ENCODE measurements around the gene COX4I1.

COX4I1 gene

DNA sequence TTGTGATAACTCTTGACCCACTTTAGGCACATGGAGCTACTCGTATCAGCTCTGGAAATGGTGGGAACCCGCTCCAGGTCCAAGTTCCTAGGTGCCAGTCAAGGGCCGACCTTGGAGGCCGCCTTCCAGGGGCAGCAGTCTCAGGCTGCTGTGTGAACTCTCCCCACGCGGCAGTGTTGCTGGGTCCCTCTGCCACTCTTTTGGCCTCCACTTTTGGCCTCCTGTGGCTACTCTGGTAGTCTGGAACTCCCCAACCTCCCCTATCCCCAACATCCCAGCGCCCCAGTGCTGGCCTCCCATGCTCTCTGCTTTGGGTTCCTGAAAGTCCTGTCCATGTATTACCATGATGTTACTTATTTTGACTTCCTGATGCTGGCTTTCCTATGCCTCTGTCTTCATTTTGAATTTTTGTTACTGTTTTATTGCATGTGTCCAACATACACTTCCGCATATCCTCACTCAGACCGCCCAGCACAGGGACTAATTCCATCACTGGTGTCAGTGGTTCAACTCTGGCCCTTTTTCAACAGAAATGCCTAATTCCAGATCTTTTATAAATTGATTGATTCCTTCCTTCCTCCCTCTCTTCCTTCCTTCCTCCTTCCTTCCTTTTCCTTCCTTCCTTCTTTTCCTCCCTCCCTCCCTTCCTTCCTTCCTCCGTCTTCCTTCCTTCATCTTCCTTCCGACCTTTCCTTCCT is 44.1 kb downstream of the COX4I1 start:
- no peaks in the 10 kb centered on the region for H3K9me3 ChIP-seq (ENCODE audit: control insufficient read depth, insufficient read depth, low read length)
- H3K9ac ChIP-seq (ENCODE audit: low read depth, low read length), result no peak overlapping the region
- no peaks in the 10 kb centered on the region for H3K36me3 ChIP-seq (ENCODE audit: control insufficient read depth, insufficient read depth, low read length)
- H3K4me1 ChIP-seq (ENCODE audit: control insufficient read depth, insufficient read depth, low read length), result no peaks in the 10 kb centered on the region
- no peak overlapping the region for H3K27ac ChIP-seq (ENCODE audit: low read depth, low read length)
- no peak overlapping the region for H3K4me3 ChIP-seq (ENCODE audit: low read depth, low read length)
- H3K27me3 ChIP-seq (ENCODE audit: control insufficient read depth, insufficient read depth, low read length), result no peaks in the 10 kb centered on the region

DNA sequence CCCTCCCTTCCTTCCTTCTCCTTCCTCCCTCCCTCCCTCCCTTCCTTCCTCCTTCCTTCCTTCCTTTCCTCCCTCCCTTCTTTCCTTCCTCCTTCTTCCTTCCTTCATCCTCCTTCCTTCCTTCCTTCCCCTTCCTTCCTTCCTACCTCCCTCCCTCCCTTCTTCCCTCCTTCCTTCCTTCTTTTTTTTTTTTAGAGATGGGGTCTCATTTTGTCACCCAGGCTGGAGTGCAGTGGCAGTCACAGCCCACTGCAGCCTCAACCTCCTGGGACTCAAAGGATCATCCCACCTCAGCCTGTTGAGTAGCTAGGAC is 44.6 kb downstream of the COX4I1 start:
- Histone ChIP-seq H3K27me3 (ENCODE audit: control insufficient read depth, insufficient read depth, low read length) (no peaks in the 10 kb centered on the region), H3K27ac (ENCODE audit: low read depth, low read length) (no peak overlapping the region), H3K9me3 (ENCODE audit: control insufficient read depth, insufficient read depth, low read length) (no peaks in the 10 kb centered on the region), H3K36me3 (ENCODE audit: control insufficient read depth, insufficient read depth, low read length) (no peaks in the 10 kb centered on the region), H3K4me3 (ENCODE audit: low read depth, low read length) (no peak overlapping the region), H3K9ac (ENCODE audit: low read depth, low read length) (no peak overlapping the region), H3K4me1 (ENCODE audit: control insufficient read depth, insufficient read depth, low read length) (no peaks in the 10 kb centered on the region)

DNA sequence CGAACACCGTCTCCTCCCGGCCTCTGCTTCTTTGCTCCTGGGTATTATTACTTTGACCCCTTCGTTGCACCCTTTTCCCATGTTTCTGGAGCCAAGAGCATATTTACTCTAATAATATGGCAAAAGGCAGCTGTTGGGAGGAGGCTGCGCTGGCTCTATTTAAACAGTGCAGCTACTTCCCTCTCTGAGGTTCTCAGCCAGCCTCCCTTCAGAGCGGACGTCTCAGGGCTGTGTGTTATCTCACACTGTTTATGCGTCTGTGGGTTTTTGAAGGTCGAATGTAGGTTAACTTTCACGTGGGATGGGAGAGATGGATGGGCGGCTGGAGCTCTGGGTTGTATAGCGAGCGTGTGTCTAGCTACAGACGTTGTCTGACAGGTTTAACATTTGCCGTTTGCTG is 45.3 kb downstream of the COX4I1 start:
- Histone ChIP-seq H3K36me3 (ENCODE audit: control insufficient read depth, insufficient read depth, low read length) (no peaks in the 10 kb centered on the region), H3K9ac (ENCODE audit: low read depth, low read length) (no peak overlapping the region), H3K9me3 (ENCODE audit: control insufficient read depth, insufficient read depth, low read length) (no peaks in the 10 kb centered on the region), H3K27me3 (ENCODE audit: control insufficient read depth, insufficient read depth, low read length) (no peaks in the 10 kb centered on the region), H3K4me3 (ENCODE audit: low read depth, low read length) (no peak overlapping the region), H3K27ac (ENCODE audit: low read depth, low read length) (no peak overlapping the region), H3K4me1 (ENCODE audit: control insufficient read depth, insufficient read depth, low read length) (no peaks in the 10 kb centered on the region)

DNA sequence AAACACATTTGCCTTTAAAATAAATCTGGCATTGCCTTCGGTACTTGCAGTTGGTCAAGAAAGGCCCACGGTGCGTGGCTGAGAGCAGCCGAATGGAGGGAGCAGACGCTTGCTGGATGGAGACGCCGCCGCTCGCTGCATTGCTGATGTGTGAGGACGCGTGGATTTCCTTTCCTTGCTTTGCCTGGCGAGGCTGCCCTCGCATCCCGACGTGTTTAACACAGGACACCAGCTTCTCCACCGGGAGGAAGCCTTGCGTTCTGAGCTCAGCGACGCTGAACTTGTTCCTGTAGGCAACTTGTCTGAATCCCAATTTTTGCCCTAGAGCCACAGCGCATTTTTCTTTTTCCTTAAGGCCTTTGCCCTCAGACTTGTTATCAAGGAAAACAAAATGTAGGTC is 45.8 kb downstream of the COX4I1 start:
- Histone ChIP-seq H3K27me3 (ENCODE audit: control insufficient read depth, insufficient read depth, low read length) (no peaks in the 10 kb centered on the region), H3K9me3 (ENCODE audit: control insufficient read depth, insufficient read depth, low read length) (no peaks in the 10 kb centered on the region), H3K4me1 (ENCODE audit: control insufficient read depth, insufficient read depth, low read length) (no peaks in the 10 kb centered on the region), H3K36me3 (ENCODE audit: control insufficient read depth, insufficient read depth, low read length) (no peaks in the 10 kb centered on the region), H3K4me3 (ENCODE audit: low read depth, low read length) (no peak overlapping the region), H3K9ac (ENCODE audit: low read depth, low read length) (no peak overlapping the region), H3K27ac (ENCODE audit: low read depth, low read length) (no peak overlapping the region)

- Histone ChIP-seq H3K27ac (ENCODE audit: low read depth, low read length) (no peak overlapping the region), H3K27me3 (ENCODE audit: control insufficient read depth, insufficient read depth, low read length) (no peaks in the 10 kb centered on the region), H3K4me1 (ENCODE audit: control insufficient read depth, insufficient read depth, low read length) (no peaks in the 10 kb centered on the region), H3K9me3 (ENCODE audit: control insufficient read depth, insufficient read depth, low read length) (no peaks in the 10 kb centered on the region), H3K9ac (ENCODE audit: low read depth, low read length) (no peak overlapping the region), H3K4me3 (ENCODE audit: low read depth, low read length) (no peak overlapping the region), H3K36me3 (ENCODE audit: control insufficient read depth, insufficient read depth, low read length) (no peaks in the 10 kb centered on the region)
These were observed 47.0 kb downstream of the COX4I1 start for GRCh38 chr16:85846461-85846860.

DNA sequence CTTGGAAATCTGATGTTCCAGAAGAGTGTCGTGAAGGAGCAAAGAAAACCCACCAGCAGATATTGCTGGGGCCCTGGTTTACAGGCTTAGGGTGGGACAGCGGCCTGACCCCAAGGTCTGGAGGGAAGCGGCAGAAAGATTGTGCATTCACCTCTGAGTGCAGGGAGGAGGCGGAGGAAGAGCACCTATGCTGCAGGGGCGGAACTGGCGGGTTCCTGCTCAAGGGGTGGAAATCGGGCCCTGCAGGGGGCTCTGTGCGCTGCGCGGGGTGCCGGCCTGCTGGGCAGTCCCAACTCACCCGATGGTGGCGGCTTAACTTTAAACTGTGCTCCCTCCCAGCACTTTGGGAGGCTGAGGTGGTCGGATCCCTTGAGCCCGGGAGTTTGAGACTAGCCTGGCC is 47.5 kb downstream of the COX4I1 start:
- Histone ChIP-seq H3K4me1 (ENCODE audit: control insufficient read depth, insufficient read depth, low read length) (no peaks in the 10 kb centered on the region), H3K27ac (ENCODE audit: low read depth, low read length) (no peak overlapping the region), H3K9ac (ENCODE audit: low read depth, low read length) (no peak overlapping the region), H3K36me3 (ENCODE audit: control insufficient read depth, insufficient read depth, low read length) (no peaks in the 10 kb centered on the region), H3K27me3 (ENCODE audit: control insufficient read depth, insufficient read depth, low read length) (no peaks in the 10 kb centered on the region), H3K4me3 (ENCODE audit: low read depth, low read length) (no peak overlapping the region), H3K9me3 (ENCODE audit: control insufficient read depth, insufficient read depth, low read length) (no peaks in the 10 kb centered on the region)

DNA sequence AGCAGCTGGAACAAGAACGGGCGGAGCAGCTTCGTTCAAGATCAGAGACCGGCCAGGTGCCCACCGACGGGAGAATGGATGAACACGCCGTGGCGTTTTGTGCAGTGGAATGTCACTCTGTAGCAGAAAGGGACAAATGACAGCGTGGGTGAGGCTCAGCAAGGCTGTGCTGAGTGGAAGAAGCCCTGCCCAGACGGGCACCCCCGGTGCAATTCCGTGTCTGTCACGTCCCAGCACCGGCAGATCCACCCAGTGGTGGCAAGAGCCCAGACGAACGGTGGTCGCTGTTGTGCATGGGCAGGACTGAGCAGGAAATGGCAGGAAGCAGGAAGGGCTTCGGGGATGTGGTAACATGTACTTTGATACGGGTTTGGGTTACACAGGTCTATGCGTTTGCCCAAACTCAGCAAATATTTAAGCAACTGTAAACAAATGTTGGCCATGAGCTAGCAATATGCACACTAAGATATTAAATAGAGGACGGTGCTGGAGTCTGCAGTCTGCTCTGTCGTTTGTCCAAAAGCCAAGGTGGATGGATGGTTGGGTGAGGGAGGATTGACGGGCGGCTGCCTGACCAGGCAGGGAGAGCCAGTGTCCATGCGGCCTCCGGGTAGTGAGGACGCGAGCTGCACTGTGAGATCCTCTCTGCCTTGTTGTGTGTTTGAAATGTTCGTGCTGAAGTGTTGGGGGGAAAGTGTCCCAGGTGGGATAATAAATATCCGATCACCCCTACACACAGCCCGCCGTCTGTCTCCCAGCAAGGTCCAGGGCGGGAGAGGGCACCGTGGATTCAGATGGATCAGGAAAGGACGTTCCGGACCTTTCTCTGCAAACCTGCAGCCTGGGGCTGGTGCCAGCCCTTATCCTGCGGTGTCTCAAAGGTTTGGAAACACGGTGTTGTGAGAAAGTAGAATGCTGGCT is 48.4 kb downstream of the COX4I1 start:
- Histone ChIP-seq H3K27me3 (ENCODE audit: control insufficient read depth, insufficient read depth, low read length) (no peaks in the 10 kb centered on the region), H3K9ac (ENCODE audit: low read depth, low read length) (no peak overlapping the region), H3K9me3 (ENCODE audit: control insufficient read depth, insufficient read depth, low read length) (no peaks in the 10 kb centered on the region), H3K36me3 (ENCODE audit: control insufficient read depth, insufficient read depth, low read length) (no peaks in the 10 kb centered on the region), H3K4me3 (ENCODE audit: low read depth, low read length) (no peak overlapping the region), H3K4me1 (ENCODE audit: control insufficient read depth, insufficient read depth, low read length) (no peaks in the 10 kb centered on the region), H3K27ac (ENCODE audit: low read depth, low read length) (no peak overlapping the region)

GRCh38 chr16:85848986-85849385 is 49.5 kb downstream of the COX4I1 start:
- Histone ChIP-seq H3K36me3 (ENCODE audit: control insufficient read depth, insufficient read depth, low read length) (no peaks in the 10 kb centered on the region), H3K27ac (ENCODE audit: low read depth, low read length) (no peak overlapping the region), H3K4me3 (ENCODE audit: low read depth, low read length) (no peak overlapping the region), H3K27me3 (ENCODE audit: control insufficient read depth, insufficient read depth, low read length) (no peaks in the 10 kb centered on the region), H3K9ac (ENCODE audit: low read depth, low read length) (no peak overlapping the region), H3K4me1 (ENCODE audit: control insufficient read depth, insufficient read depth, low read length) (no peaks in the 10 kb centered on the region), H3K9me3 (ENCODE audit: control insufficient read depth, insufficient read depth, low read length) (no peaks in the 10 kb centered on the region)

GRCh38 chr16:85849388-85849787 is 49.9 kb downstream of the COX4I1 start:
- H3K9ac ChIP-seq (ENCODE audit: low read depth, low read length), result no peak overlapping the region
- no peak overlapping the region for H3K27ac ChIP-seq (ENCODE audit: low read depth, low read length)
- H3K27me3 ChIP-seq (ENCODE audit: control insufficient read depth, insufficient read depth, low read length), result no peaks in the 10 kb centered on the region

DNA sequence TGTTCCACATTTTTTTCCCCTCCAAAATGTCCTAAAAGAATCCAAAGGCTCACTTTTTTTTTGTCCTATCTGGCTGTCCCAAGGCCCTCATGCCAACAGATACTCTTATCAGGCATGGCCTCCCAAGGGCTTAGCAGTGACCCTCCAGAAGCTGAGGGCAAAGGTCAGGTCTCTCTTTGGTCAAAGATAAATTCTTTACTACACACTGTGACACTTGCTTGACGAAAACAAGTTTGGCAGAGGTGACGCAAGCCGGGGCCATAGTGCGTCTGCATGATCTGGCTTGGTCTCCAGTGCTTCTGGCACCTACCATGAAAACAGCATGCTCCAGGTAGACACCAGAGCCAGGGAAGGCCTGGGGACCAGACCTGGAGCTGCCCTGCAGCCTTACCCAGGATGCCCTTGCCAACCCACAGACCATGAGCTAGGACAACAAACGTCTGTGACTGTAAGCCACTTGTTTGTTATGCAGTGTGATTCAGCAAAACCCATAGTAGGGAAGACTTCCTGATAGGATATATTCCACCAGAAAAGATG is 50.9 kb downstream of the COX4I1 start:
- Histone ChIP-seq H3K36me3 (ENCODE audit: control insufficient read depth, insufficient read depth, low read length) (no peaks in the 10 kb centered on the region), H3K4me1 (ENCODE audit: control insufficient read depth, insufficient read depth, low read length) (no peaks in the 10 kb centered on the region), H3K27me3 (ENCODE audit: control insufficient read depth, insufficient read depth, low read length) (no peaks in the 10 kb centered on the region), H3K4me3 (ENCODE audit: low read depth, low read length) (no peak overlapping the region), H3K9me3 (ENCODE audit: control insufficient read depth, insufficient read depth, low read length) (no peaks in the 10 kb centered on the region), H3K27ac (ENCODE audit: low read depth, low read length) (no peak overlapping the region), H3K9ac (ENCODE audit: low read depth, low read length) (no peak overlapping the region)

More at GRCh38 chr16:85849388-85849787, 49.9 kb downstream of the COX4I1 start:
- Histone ChIP-seq H3K4me1 (ENCODE audit: control insufficient read depth, insufficient read depth, low read length) (no peaks in the 10 kb centered on the region), H3K9me3 (ENCODE audit: control insufficient read depth, insufficient read depth, low read length) (no peaks in the 10 kb centered on the region), H3K4me3 (ENCODE audit: low read depth, low read length) (no peak overlapping the region), H3K36me3 (ENCODE audit: control insufficient read depth, insufficient read depth, low read length) (no peaks in the 10 kb centered on the region)

Data from HUES48 (cell line).